ENCODE measurements around the gene ABI3BP.

The ABI3BP gene

GRCh38 chr3:100912571-100912970 is 80.7 kb downstream of the ABI3BP start:
- TF ChIP-seq CTCF (IDR thresholded peaks at IDR 0.05; ENCODE audit: low read depth, low read length, missing control alignments): no peak
- no peak for DNase-seq (ENCODE audit: low read depth)
- no peak overlapping the region for H3K4me3 ChIP-seq (ENCODE audit: low read depth, low read length)

- DNase-seq (ENCODE audit: low read depth): no peak
- no peak for TF ChIP-seq CTCF (IDR thresholded peaks at IDR 0.05; ENCODE audit: low read depth, low read length, missing control alignments)
- H3K4me3 ChIP-seq (ENCODE audit: low read depth, low read length): no peak overlapping the region
These were observed 81.3 kb downstream of the ABI3BP start for GRCh38 chr3:100911956-100912355.

GRCh38 chr3:100910986-100911385 is 82.2 kb downstream of the ABI3BP start:
- no peak for TF ChIP-seq CTCF (IDR thresholded peaks at IDR 0.05; ENCODE audit: low read depth, low read length, missing control alignments)
- no peak for DNase-seq (ENCODE audit: low read depth)
- no peak overlapping the region for H3K4me3 ChIP-seq (ENCODE audit: low read depth, low read length)

GRCh38 chr3:100902572-100902971 is 90.6 kb downstream of the ABI3BP start:
- no peak for DNase-seq (ENCODE audit: low read depth)
- no peak for TF ChIP-seq CTCF (IDR thresholded peaks at IDR 0.05; ENCODE audit: low read depth, low read length, missing control alignments)

GRCh38 chr3:100900671-100901335 is 92.4 kb downstream of the ABI3BP start:
- no peak overlapping the region for H3K4me3 ChIP-seq (ENCODE audit: low read depth, low read length)
- no peak for DNase-seq (ENCODE audit: low read depth)
- TF ChIP-seq CTCF (IDR thresholded peaks at IDR 0.05; ENCODE audit: low read depth, low read length, missing control alignments): no peak

More at GRCh38 chr3:100902572-100902971, 90.6 kb downstream of the ABI3BP start:
- H3K4me3 ChIP-seq (ENCODE audit: low read depth, low read length): no peak overlapping the region

GRCh38 chr3:100899440-100900091 is 93.7 kb downstream of the ABI3BP start:
- no peak for DNase-seq (ENCODE audit: low read depth)
- no peak for TF ChIP-seq CTCF (IDR thresholded peaks at IDR 0.05; ENCODE audit: low read depth, low read length, missing control alignments)

GRCh38 chr3:100898681-100899080 is 94.5 kb downstream of the ABI3BP start:
- no peak overlapping the region for H3K4me3 ChIP-seq (ENCODE audit: low read depth, low read length)
- TF ChIP-seq CTCF (IDR thresholded peaks at IDR 0.05; ENCODE audit: low read depth, low read length, missing control alignments): no peak
- no peak for DNase-seq (ENCODE audit: low read depth)

More at GRCh38 chr3:100899440-100900091, 93.7 kb downstream of the ABI3BP start:
- H3K4me3 ChIP-seq (ENCODE audit: low read depth, low read length): no peak overlapping the region

All from GM12864 (cell line).